ENCODE measurements around the gene TTC7B. TPM values are rescaled to one million over a fixed set of nuclear protein-coding genes. Genes with fewer than 3 reads are reported as not detected.

The TTC7B gene
- polyA plus RNA-seq, 1 donor (not counting 4 experiments of a cell fraction or from before 2014, with no cell fraction given), result 21.4 TPM

GRCh38 chr14:90587252-90587910 is 228.8 kb downstream of the TTC7B start:
- Histone ChIP-seq H3K79me2 (ENCODE audit: control insufficient read depth, insufficient read depth, low read length) (no peaks in the 10 kb centered on the region), H3K9me3 (ENCODE audit: control insufficient read depth, low read depth, low read length) (no peaks in the 10 kb centered on the region), H3K27ac (ENCODE audit: control insufficient read depth, insufficient read depth, low read length) (no peak overlapping the region), H3K4me2 (ENCODE audit: control insufficient read depth, extremely low read depth, insufficient read depth, low read depth, low read length) (no peak overlapping the region), H3K27me3 (ENCODE audit: control insufficient read depth, extremely low read depth, insufficient read depth, low read length) (no peaks in the 10 kb centered on the region), H2AFZ (ENCODE audit: control insufficient read depth, low read length) (no peak overlapping the region), H3K4me3 (ENCODE audit: control insufficient read depth in 2 of 3, extremely low read depth in 1 of 3, insufficient read depth in 2 of 3, low read depth in 1 of 3, low read length in 3 of 3) (no peak overlapping the region), H3K9me1 (ENCODE audit: control insufficient read depth, extremely low read depth, insufficient read depth, low read length) (no peaks in the 10 kb centered on the region), H3K9ac (ENCODE audit: control insufficient read depth, extremely low read depth, insufficient read depth, low read length) (no peak overlapping the region), H3K36me3 (ENCODE audit: control insufficient read depth in 2 of 2, extremely low read depth in 1 of 2, insufficient read depth in 2 of 2, low read length in 2 of 2) (peaks cover 0 to 12% of the 10 kb centered on the region in 2 experiments), H3K4me1 (ENCODE audit: control insufficient read depth, extremely low read depth, insufficient read depth, low read length) (no peaks in the 10 kb centered on the region), H4K20me1 (ENCODE audit: control insufficient read depth, extremely low read depth, insufficient read depth, low read length) (no peaks in the 10 kb centered on the region)
- no peak for TF ChIP-seq EZH2 (IDR thresholded peaks at IDR 0.05; ENCODE audit: low read length)
- no peak for TF ChIP-seq CTCF (optimal IDR thresholded peaks at IDR 0.05 in 1 of 3, IDR thresholded peaks at IDR 0.05 in 1 of 3, conservative IDR thresholded peaks at IDR 0.05 in 1 of 3; ENCODE audit: extremely low read depth in 1 of 3, insufficient read depth in 2 of 3, low read length in 3 of 3)
- dilution Hi-C loops (cut with MboI; ENCODE audit: extremely low pct_ligation_motif_present, low sequenced_read_pairs), result no loop called here
- DNase-seq (ENCODE audit: low read depth, low spot score), result no peak
- FAIRE-seq, result no peak

GRCh38 chr14:90585106-90585505 is 231.1 kb downstream of the TTC7B start:
- Histone ChIP-seq H3K9ac (ENCODE audit: control insufficient read depth, extremely low read depth, insufficient read depth, low read length) (no peak overlapping the region), H3K9me3 (ENCODE audit: control insufficient read depth, low read depth, low read length) (no peaks in the 10 kb centered on the region), H3K79me2 (ENCODE audit: control insufficient read depth, insufficient read depth, low read length) (no peaks in the 10 kb centered on the region), H3K27me3 (ENCODE audit: control insufficient read depth, extremely low read depth, insufficient read depth, low read length) (no peaks in the 10 kb centered on the region), H3K4me1 (ENCODE audit: control insufficient read depth, extremely low read depth, insufficient read depth, low read length) (no peaks in the 10 kb centered on the region), H3K4me2 (ENCODE audit: control insufficient read depth, extremely low read depth, insufficient read depth, low read depth, low read length) (no peak overlapping the region), H3K9me1 (ENCODE audit: control insufficient read depth, extremely low read depth, insufficient read depth, low read length) (no peaks in the 10 kb centered on the region), H3K27ac (ENCODE audit: control insufficient read depth, insufficient read depth, low read length) (no peak overlapping the region), H3K4me3 (ENCODE audit: control insufficient read depth in 2 of 3, extremely low read depth in 1 of 3, insufficient read depth in 2 of 3, low read depth in 1 of 3, low read length in 3 of 3) (no peak overlapping the region), H3K36me3 (ENCODE audit: control insufficient read depth in 2 of 2, extremely low read depth in 1 of 2, insufficient read depth in 2 of 2, low read length in 2 of 2) (peaks cover 0 to 12% of the 10 kb centered on the region in 2 experiments), H4K20me1 (ENCODE audit: control insufficient read depth, extremely low read depth, insufficient read depth, low read length) (no peaks in the 10 kb centered on the region), H2AFZ (ENCODE audit: control insufficient read depth, low read length) (no peak overlapping the region)
- FAIRE-seq, result no peak
- TF ChIP-seq CTCF (optimal IDR thresholded peaks at IDR 0.05 in 1 of 3, IDR thresholded peaks at IDR 0.05 in 1 of 3, conservative IDR thresholded peaks at IDR 0.05 in 1 of 3; ENCODE audit: extremely low read depth in 1 of 3, insufficient read depth in 2 of 3, low read length in 3 of 3), result no peak
- TF ChIP-seq EZH2 (IDR thresholded peaks at IDR 0.05; ENCODE audit: low read length), result no peak
- dilution Hi-C loops (cut with MboI; ENCODE audit: extremely low pct_ligation_motif_present, low sequenced_read_pairs), result no loop called here
- DNase-seq (ENCODE audit: low read depth, low spot score), result no peak

Measured in keratinocyte (primary cell).